Stimulated activated CD4-positive, alpha-beta T cell treated with anti-CD3 and anti-CD28 coated beads, Interleukin-1b, Interleukin-23, amount 100 ng/mL, for 48 hours (primary cell): ENCODE results near the gene HSD11B1L.
"Not testable (repeated sequence)": the region's sequence is repeated elsewhere in the genome, so short reads cannot be mapped to it uniquely, and the experiment has no call there.

Experiments
- DNase-seq: peaks from one replicate; pipeline ENCODE4 v3.0.0-alpha.2; 2020

The HSD11B1L gene

DNA sequence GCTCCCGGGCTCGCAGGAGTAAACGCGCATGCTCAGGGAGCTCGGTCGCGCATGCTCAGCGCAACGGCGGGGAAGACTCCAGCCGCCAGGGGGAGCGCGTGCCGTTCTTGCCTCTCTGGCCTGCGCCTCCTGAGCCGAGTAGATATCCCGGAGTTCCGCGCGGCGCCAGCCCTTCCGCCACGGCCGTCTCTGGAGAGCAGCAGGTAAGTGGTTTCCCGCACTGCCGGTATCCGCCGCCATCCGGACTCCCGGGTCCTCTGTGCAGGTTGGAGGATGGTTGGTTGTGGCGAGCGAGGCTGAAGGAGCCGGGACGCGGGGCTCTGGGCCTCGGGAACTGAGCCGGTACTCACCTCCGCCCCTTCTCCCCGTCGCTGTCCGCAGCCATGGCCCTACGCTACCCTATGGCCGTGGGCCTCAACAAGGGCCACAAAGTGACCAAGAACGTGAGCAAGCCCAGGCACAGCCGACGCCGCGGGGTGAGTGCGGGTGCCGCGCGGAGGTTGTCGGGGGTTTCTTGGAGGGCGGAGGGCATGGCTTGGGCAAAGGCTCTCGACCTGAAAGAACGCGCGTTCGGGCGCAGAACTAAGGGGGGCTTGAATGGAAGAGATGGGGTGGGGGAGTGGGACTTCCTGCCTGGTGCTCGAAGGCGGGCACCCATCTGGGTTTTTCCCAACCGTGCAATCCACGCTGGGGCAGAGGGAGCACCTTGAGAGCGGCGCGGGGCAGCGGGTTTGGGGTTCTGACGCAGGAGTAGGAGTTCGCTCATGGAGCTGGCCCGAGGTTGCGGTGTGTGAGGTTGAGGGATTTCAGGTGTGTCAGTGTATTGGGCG, 9.5 kb downstream of the HSD11B1L start, which contains the start of gene RPL36:
TSS of gene RPL36 (plus strand) at position 171 of the 830 bp plus-strand sequence. CDS start at position 384, 213 bp downstream.
- DNase-seq, result peak; percentile 99

GRCh38 chr19:5690955-5691821, 10.4 kb downstream of the HSD11B1L start:
- peak; percentile 73 for DNase-seq

DNA sequence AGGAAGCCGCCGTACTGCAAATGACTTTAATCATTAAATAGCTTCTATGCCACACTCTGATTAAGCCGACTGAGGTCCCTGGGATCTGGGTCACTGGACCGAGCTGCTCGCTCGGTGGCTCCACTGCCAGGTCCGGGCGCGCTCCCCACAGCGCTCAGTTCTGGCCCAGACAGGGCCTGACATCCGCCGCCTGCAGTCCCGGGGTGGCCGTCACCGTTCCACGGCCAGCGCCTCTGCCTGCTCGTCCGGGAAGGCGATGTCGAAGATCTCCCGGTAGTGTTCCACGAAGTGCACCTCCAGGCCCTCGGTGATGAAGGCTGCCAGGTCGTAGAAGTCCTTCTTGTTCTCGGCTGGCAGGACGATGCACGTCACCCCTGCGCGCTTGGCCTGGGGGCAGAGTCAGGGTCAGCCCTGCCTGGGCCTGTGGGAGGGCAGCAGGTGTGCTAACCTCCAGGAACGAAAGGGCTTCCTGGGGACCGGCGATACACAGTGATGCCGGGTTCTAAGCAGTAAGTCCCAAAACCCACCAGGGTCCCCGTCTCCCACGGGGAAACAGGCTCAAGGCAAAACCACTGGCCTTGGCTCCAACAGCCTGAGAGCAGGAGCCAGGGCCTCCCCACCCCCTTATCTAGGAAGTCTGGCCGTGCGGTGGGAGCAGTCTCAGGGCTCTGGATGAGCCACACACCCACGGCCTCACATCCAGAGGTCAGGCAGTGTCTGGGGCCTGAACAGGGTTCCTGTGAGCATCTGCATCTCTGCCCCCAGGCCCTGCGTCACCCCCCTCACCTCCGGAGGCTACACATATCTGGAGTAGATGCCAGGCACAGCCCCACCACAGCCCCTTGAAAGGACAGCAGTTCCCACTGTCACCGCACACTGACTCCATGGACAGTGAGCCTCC, 11.2 kb downstream of the HSD11B1L start:
- DNase-seq, result peak; percentile 47

- no peak for DNase-seq
Observed at GRCh38 chr19:5692723-5693194, 11.9 kb downstream of the HSD11B1L start.

DNA sequence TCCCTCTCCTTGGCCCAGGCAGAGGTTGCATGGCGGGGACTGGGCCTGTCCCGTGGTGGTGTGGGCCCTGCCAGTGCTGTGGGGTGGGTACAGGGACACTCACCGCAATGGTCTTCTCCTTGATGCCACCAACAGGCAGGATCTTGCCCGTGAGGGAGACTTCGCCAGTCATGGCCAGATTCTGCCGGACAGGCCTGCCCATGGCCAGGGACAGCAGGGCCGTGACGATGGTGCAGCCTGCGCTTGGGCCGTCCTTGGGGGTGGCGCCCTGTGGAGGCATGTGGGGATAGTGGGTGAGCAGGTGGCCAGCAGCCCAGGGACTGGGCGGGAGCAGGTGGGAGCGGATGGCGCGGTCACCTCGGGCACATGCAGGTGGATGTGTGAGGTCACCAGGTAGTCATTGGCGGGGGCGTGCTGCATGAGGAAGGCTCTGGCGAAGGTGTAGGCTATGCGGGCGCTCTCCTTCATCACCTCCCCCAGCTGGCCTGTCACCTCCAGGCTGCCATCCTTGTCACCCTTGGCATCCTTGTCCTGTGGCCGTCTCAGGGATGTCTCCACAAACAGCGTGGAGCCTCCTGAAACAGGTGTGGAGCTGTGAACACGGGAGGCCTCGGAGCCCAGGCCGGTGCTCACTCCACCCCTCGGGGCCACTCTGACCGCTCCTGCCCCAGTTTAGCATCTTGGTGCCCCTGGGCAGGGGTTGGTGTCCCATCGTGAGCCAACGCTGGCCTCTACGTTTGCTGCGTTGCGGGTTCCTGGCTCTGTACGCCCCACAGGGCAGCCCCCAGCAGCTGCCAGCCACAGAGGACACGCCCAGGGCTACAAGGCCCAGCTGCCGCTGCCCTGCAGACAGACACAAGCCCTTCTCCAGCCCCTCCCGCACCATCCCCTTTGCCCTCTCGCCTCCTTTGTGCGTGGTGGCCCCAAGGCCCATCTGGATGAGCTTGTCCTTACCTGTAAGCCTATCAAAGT, 12.7 kb downstream of the HSD11B1L start:
- DNase-seq, result no peak

GRCh38 chr19:5694167-5694955, 13.5 kb downstream of the HSD11B1L start:
- DNase-seq, result no peak

GRCh38 chr19:5694956-5695648, 14.3 kb downstream of the HSD11B1L start:
- no peak for DNase-seq

GRCh38 chr19:5695649-5696195, 14.9 kb downstream of the HSD11B1L start:
- DNase-seq, result no peak

GRCh38 chr19:5696196-5697021, 15.6 kb downstream of the HSD11B1L start:
- no peak for DNase-seq

GRCh38 chr19:5697022-5697889, 16.4 kb downstream of the HSD11B1L start:
- no peak for DNase-seq

DNA sequence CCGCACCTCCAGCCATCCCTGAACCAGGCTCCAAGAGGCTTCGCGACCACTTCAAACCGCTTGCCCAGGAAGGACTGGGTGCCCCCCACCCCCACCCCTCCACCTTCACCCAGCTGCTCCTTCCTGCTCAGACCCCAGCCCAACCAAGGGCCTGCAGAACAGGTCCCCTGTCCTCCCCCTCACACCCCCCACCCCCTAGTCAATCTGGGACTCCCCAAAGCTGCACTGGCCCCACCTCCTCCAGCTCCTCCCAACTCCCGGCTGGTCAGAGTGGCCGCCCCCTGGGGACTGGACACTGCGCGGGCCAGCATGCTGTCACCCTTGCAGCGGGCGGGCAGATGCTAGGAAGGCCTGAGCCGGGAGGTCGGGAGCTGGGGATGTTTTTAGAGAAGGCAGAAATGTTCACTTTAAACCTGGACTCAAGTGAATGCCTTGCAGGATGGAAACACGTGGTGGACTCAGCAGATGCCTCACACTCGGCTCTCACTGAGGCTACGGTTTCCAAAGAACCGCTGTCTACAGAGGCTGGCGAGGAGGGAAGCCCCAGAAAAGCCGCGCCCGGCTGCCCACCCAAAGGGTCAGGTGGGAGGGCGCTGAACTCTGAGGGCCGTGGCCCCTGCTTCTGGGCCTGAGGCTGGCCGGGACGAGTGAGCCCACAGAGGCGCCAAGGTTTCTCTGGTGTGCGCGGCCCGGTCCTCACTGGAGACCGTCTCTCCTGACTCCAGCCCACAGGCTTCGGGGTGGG, 17.2 kb downstream of the HSD11B1L start:
- no peak for DNase-seq

DNA sequence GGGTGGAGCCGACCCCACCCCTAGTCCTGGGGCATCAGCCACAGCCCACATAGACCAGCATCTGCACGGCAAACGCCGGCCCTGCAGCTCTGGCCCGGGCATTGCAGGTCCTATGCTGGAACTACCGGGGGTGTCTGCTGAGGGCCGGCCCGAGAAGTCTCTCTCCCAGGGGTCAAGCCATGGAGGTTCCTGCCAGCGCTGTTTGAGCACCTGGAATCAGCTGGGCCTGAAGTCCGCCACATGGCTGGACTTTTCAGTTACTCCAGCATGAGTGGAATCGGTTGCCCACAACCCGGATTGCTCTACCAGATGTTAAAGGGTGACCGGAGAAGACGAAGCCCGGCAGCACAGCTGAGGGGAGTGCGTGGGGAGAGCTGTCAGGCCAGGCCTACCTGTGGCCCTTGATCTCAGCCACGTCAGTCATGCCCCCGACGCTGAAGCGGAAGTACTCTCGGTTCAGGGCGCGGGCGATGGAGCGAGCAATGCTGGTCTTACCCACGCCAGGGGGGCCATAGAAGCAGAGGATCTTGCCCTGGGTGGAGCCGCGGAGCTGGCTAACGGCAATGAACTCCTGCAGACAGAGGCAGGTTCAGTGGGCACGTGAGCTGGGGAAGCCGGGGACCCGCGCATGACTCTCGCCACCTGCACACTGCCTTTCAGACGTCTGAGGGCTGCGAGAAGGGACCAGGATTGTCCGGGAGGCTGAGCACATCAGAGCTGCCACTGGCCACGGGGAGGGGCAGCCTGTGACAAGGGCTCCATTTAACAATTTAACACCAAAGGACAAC, 18.0 kb downstream of the HSD11B1L start:
- no peak for DNase-seq

GRCh38 chr19:5700455-5701092, 19.7 kb downstream of the HSD11B1L start:
- no peak for DNase-seq

GRCh38 chr19:5702053-5702410, 21.2 kb downstream of the HSD11B1L start:
- DNase-seq, result not testable (repeated sequence)
